OCI-LY1 (cell line): ENCODE measurements around the gene ARHGAP35.

Source experiments
- CTCF ChIP-seq: fragments of 200-600 bp; sonication (generic), shearing (Covaris generic); IDR thresholded peaks from 2 replicates; pipeline ENCODE4 v1.5.1; 2017; ENCODE audit warnings: mild to moderate bottlenecking, antibody characterized with exemption, low read length, moderate library complexity, mixed read lengths
- EZH2 ChIP-seq: fragments of 200-600 bp; sonication (generic), shearing (Covaris generic); IDR thresholded peaks from 2 replicates; pipeline ENCODE4 v1.8.0; 2017; ENCODE audit warnings: borderline replicate concordance, mixed run types, mild to moderate bottlenecking, antibody characterized with exemption, low read length, moderate library complexity, mixed read lengths

- TF ChIP-seq CTCF = no peak
- TF ChIP-seq EZH2 = no peak
Observed at GRCh38 chr19:46818812-46819211, 42.0 kb upstream of the ARHGAP35 start.
